LHCN-M2 (cell line): ENCODE data around the gene PPM1H. TPM values are rescaled to one million over a fixed set of nuclear protein-coding genes. Genes with fewer than 3 reads are reported as not detected.
"Not testable (repeated sequence)": the region's sequence is repeated elsewhere in the genome, so short reads cannot be mapped to it uniquely, and the experiment has no call there.

Experiments used
- DNase-seq: peaks from one replicate; pipeline ENCODE4 v3.0.0-alpha.2; 2012; ENCODE audit warnings: low read depth
- polyA plus RNA-seq: library from polyadenylated mRNA; unstranded; fragments of >200 nt; gene quantifications from one replicate; pipeline ENCODE4 v1.2.1, GENCODE V29; 2012; ENCODE audit warnings: missing spikeins
- total RNA-seq: library from RNA; depleted of rRNA; stranded (reverse); fragments of >200 nt; gene quantifications from 2 replicates; pipeline ENCODE4 v1.2.3, GENCODE V29; 2014; rRNA removed

Gene PPM1H, protein sequence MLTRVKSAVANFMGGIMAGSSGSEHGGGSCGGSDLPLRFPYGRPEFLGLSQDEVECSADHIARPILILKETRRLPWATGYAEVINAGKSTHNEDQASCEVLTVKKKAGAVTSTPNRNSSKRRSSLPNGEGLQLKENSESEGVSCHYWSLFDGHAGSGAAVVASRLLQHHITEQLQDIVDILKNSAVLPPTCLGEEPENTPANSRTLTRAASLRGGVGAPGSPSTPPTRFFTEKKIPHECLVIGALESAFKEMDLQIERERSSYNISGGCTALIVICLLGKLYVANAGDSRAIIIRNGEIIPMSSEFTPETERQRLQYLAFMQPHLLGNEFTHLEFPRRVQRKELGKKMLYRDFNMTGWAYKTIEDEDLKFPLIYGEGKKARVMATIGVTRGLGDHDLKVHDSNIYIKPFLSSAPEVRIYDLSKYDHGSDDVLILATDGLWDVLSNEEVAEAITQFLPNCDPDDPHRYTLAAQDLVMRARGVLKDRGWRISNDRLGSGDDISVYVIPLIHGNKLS
- 0.90 and 1.6 TPM in 2 replicates for total RNA-seq
- 2.5 TPM for polyA plus RNA-seq

DNA sequence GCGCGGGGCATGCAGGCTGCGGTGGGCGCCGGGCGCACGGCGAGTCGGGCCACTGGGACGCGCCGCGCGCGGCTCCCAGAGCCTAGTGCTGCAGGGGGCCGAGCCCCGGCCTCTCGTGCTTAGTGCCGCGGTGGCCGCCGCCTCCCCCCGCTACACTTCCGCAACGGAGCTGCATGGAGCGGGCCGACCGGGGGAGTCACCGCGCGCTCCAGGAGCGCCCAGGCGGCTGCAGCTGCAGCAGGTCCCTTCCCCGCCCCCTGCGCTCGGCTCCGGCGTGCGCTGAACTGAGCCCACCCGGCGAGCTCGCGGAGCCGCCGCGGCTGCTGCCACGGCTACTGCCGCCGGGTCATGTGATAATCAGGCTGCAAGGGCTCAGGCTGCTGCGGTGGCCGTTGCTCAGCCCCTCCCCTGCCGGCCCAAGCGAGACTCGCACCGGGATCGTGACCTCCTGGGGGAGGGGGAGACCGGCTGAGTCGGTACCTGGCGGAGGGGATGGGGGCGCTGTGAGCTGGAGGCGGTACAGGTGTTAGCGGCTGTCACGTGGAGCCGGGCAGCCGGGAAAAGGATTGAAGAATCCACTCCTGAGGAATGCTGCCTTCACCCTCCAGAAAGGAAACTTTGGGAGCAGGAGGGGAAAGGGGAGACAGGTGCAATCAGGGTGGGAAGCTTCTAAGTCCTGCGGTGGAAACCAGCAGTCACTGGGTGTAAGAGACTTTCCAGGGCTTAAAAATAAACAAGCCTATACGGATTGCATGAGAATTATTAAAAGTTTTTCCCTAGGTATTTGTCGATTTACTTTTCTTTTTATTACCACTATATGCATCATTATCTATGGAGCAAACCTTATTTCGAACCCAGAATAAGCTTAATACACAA, at the start of gene PPM1H:
Gene PPM1H (minus strand): TSS at position 352 of the 876 bp plus-strand sequence. CDS start 414 bp downstream, outside the sequence.
- DNase-seq = peak; percentile 45

DNA sequence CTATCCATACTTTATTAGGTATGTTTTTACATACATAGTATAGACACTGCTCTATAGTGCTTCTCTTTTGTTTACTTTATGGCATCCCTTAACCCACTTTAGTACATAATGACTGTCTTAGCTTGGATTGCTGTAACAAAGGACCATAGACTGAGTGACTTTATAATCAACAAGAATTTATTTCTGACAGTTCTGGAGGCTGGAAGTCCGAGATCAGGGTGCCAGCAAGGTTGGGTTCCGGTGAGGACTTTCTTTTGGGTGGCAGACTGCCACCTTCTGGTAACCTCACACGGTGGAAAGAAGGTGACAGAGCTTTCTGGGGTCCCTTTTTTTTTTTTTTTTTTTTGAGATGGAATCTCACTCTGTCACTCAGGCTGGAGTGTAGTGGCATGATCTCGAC, 48.6 kb upstream of the PPM1H start:
- DNase-seq = peak; percentile 3

DNA sequence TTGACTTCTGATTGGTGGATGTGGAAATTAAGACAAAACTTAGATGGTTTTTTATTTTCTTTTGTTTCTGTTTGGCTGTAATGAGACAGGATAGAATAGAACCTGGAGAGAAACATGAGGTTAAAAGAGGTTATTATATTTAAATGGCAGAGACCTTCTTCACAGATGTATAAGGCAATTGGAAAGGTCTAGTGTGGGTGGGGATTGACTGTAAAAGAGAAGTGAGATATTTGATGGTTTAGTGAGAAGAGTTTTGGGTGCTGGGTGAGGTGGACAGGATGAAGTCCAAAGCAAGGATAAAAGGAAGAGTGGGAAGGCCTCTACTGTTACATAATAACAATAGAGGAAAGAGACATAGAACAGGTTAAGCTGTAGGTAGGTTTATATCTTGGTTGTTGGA, 43.8 kb upstream of the PPM1H start:
- no peak for DNase-seq

DNA sequence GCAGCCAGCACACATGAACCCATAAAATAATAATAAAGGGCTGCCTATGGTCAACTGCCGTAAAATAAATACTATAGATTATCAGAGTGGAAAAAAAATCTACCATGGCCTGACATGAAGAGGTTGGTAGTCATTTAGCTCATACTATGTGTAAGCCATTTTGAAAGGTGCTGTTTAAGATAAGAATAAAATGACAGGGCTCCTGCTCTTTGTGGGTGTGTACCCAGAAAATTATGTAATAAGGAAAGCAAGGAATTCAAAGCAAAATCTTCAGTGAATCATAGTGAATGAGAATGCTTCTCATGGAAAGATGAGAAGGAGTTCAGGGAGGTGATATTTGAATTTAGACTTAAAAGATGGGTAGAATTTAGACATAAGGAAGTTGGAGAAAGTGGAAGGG, 42.9 kb upstream of the PPM1H start:
- no peak for DNase-seq

DNA sequence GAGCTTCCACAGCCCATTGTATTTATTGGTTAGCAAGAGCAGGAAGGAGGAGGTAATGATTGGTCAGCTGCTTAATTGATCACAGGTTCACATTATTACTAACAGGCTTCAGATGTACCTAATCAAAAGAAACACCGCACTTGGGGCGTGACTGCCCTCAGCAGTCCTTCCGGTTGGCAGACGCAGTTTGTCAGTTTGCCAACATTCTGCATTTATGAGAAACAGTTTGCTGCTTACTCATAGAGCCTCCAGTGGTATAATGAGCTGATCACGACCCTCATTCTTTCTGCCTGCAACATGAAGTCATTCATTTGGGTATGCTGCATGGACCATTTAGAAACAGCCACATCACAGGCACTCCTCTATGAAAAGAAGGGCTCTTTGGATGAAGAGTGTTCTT, 42.5 kb upstream of the PPM1H start:
- no peak for DNase-seq

DNA sequence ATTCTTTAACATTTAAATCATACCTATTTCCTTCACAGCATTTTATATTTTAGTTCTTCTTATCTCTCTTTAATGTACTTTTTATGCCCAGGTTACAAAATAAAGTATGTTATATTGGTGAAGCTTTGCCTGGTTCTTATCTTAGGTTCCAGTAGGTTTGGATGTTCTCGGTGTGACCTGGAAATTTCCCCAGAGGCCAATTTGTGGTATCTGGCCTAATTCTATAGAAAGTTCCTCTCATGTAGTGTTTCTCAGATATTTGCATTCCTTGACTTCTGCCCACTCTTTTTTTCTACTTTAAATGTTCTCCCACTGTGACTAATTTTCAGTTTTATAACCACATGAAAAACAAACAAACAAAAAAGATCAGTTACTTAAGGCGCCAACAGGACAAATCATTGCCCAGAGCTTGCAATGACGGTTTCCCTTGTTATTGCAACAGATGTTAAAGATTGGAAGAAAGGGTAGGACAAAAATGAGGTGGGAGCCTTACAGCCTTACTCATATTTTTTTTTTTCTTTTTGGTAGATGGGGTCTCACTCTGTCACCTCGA, 41.2 kb upstream of the PPM1H start:
- peak; percentile 1 for DNase-seq

DNA sequence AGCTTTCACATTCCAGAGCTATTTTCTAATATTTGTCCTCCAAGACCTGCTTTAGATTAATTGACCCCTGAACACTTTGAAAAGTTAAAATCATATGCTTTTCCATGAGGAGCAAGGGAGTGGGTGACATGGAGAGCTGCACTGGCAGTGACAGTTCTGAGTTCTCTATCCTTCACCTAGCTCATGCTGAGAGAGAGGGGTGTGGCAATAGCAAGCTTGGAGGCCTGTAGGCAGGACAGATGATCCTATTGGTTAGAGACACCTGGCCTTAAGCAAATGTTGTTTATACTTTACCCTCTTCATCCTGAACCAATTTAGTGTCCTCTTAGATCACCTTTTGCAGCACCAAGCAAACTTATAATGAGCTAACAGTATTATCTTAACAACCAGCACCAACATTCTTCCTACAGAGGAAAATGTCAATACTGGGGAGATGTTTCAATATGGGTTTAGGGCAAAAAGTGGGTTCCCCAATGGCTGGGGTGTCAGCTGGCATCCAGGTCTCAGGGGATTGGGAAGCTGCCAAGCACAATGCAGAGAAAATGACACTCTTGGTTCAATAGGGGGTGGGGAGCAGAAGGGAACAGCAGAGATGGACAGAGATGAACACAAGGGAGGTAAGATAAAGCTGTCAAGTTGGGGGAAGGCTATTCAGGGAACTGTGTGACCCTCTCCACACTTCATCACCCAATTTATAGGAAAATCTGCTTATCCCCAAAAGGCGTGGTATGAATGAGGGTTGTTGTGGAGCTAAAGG, 37.0 kb upstream of the PPM1H start:
- DNase-seq = no peak

DNA sequence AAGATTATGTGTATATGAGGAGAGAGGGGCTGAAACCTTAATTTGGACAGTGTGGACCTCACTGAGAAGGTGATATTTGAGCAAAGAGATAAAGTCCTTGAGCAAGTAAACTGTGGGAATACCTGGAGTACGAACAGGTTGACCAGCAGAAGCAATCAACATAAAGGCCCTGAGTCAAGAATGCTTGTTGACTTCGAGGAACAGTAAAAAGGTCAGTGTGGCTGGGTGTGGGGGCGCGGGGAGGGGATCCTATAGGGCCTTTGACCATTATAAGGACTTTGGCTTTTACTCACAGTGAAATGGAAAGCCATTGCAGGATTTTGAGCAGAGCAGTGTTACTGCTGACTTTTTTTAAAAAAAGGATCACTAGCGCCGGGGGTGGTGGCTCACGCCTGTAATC, 34.7 kb upstream of the PPM1H start:
- DNase-seq = no peak

DNA sequence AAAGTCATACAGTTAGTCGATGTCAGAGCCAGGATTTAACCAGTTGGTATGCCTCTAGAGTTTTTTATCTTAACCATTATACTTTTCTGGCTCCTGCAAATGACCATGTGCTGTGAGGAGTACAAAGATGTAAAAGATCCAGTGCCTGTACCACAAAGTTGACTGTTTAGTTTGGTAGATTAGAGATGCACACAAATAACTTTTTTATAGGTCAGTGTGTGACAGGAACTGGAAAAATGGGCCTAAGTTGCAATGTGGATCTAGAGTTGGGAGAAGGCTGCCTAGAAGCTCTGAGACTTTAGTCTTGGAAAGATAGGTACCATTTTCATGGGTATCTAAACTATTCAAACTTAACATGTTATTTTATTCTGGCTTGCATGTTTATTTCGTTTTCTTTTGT, 32.8 kb upstream of the PPM1H start:
- no peak for DNase-seq

DNA sequence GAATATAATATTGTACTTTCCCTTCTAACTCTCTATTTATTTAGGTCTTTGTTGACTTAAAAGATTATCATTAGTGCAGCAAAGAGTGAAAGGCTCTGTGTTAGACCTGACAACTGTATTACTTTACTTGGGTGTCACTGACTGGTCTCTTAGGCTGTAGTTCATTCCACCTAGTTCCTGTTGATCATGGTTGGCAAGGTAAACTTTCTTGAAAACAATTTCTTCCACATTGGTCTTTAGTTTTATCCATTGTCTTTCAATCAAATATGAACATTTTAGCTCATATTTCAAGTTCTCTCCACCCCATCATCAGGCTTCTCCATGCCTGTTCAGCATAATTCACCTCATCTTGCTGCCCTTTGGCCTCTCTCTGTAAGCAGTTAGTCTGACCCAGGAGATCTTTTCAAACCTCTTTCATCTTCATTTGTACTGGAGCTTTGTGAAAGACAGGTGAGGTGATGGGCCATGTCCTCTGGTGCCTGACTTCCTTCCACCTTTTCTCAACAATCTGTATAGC, 32.1 kb upstream of the PPM1H start:
- DNase-seq = no peak

DNA sequence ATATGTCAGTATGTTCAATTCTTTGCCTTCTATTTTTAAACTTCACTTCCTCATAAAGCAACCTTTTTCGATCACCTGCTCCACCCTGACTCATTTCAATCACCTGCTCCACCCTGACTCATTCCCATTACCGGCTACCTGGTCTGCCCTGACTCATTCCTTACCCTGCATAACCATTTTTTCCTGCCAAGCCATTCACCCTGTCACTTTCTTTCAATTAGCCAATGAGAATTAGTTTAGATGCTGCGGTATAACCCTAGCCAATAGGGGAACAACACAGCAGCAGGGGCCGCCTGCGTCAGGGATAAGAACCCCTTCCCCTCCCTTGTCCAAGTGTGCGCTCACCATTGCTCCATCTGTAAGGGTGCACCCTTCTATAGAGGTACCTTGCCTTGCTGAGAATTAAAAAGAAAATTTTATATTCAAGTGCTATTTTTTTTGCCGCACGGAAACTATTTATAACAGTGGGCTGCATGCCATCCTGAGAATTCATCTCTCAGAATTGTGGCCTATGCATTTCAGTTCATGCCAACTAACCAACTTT, 31.6 kb upstream of the PPM1H start:
- DNase-seq = not testable (repeated sequence)

DNA sequence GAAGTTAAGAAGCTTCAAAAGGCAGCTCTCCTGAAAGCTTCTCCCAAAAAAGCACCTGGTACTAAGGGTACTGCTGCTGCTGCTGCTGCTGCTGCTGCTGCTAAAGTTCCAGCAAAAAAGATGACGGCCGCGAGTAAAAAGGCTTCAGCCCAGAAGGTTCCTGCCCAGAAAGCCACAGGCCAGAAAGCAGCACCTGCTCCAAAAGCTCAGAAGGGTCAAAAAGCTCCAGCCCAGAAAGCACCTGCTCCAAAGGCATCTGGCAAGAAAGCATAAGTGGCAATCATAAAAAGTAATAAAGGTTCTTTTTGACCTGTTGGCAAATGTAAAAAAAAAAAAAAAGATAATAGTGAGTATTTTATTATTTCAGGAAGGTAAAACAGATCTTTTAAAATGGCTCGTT, 30.8 kb upstream of the PPM1H start:
- DNase-seq = not testable (repeated sequence)

DNA sequence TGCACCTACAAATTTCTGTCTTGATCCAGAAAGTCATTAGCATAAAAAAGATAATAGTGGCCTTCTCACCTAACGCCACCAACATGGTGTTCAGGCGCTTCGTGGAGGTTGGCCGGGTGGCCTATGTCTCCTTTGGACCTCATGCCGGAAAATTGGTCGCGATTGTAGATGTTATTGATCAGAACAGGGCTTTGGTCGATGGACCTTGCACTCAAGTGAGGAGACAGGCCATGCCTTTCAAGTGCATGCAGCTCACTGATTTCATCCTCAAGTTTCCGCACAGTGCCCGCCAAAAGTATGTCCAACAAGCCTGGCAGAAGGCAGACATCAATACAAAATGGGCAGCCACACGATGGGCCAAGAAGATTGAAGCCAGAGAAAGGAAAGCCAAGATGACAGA, 30.3 kb upstream of the PPM1H start:
- DNase-seq = not testable (repeated sequence)

DNA sequence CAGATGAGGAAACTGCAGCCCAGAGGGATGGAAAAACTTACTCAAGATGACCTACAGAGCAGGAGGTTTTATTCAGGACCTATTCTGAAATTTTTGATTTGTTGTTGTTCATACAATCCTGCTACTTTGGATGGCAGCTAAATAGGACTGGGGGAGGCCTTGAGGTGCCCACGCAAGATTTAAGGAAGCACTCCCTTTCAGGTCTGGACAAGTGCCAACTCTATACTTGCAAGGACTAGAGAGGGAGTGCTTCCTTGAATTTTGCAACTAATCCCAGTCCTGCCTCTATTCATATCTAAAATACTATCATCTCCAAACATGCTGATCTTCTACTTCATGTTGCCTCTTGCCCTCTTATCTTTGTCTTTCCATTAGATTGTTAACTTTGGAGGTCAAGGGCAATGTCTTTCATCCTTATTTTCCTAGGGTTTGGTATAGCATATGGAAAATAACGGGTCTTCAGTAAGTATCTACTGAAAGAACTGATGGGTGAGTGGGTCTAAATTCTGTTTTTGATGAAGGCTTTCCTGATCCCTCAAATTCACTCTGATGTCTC, 28.6 kb upstream of the PPM1H start:
- no peak for DNase-seq

DNA sequence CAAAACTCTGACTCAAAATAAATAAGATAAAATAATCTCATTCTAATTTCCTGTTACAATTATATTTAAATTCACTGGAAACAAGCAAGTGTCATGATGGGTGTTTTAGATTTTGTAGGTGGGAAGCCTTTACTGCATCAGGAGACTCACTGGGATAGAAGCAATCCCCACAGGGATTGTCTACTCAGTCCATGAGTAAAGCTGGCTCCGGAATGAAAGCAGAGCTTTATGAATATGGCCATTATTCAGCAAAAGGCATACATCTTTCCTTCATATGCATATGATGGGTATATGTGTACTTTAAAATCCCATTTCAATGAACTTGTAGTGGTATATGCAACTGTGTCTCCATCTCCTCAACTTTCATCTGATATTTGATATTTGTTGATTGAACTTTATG, 25.4 kb upstream of the PPM1H start:
- DNase-seq = no peak

DNA sequence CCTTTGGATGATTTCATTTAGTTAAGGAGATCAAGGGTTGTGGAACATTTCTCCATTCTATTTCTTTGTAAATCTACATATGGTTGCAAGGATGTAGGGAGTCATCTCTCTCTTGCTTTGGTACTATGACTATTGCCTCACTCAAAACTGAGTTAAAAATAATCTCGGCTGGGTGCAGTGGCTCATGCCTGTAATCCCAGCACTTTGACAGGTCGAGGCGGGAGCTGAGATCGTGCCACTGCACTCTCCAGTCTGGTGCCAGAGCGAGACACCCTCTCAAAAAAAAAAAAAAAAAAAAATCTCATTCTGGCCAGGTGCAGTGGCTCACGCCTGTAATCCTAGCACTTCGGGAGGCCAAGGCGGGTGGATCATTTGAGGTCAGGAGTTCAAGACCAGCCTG, 24.8 kb upstream of the PPM1H start:
- no peak for DNase-seq

DNA sequence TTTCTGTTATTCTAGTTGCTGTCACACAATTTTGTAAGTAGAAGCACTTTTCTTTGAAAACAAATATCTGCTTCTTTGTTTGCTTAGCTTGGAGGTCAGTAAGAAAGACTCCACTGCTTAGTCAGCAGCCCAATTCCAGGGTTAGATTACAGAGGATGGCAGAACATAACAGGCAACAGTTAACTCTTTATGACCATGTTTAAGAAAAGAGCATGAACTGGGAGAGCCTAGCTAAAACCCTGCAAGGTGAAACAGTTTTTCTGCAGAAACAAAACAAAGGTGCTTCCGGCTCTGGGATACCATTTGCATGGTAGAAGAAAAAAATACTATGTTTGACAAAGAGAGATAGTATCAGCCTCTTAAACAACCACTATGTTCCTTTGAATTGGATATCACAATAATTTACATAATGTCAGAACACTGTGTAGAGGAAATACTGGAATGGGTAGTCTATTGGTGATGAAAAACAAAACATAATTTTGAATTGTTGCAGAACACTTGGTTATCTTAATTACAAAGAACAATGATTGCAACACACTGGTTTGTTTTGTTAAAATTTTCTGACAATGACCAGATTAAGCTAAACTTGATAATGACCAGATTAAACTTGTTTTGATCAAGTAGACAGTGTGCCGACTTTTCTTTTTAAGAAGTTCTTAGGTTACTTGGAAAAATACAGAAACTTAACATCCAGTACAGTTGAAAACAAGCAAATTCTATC, 22.4 kb upstream of the PPM1H start:
- DNase-seq = peak; percentile 70

DNA sequence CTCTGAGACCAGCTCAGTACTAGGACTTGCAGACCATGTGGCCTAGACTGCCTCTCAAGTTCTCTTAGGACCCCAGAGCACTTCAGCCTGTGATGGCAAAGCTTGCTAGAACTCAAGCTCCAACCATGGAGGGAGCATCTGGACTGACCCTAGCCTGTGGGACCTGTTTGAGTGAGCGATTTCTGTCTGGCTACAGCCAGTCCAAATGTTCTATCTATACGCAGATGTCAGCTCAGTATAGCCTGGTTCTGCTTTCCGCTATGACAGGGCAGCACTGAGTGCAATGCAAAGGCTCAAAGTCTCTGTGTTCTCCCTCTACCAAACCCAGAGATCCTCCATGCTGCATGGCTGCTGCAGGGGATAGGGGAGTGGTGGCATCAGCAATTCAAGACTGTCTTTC, 20.7 kb upstream of the PPM1H start:
- DNase-seq = no peak

DNA sequence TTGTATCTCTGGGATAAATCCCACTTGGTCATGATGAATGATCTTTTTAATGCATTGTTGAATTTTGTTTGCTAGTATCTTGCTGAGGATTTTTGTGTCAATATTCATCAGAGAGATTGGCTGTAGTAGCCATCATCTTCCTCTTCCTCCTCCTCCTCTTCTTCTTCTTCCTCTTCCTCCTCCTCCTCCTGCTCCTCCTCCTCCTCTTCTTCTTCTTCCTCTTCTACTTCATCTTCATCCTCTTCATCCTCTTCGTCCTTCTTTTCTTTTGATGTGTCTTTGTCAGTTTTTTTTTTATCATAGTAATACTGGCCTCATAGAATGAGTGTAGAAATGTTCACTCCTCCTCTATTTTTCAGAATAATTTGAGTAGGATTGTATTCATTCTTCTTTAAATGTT, 15.4 kb upstream of the PPM1H start:
- DNase-seq = no peak

DNA sequence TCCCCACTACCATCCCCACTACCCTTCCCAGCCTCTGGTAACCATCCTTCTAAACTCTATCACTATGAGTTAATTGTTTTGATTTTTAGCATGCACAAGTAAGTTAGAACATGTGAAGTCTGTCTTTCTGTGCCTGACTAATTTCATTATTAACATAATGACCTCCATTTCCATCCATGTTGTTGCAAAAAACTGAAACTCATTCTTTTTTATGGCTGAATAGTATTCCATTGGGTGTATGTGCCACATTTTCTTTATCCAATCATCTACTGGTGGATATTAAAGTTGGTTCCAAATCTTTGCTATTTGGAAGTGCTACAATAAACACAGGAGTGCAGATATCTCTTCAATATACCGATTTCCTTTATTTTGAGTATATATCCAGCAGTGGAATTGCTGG, 13.2 kb upstream of the PPM1H start:
- DNase-seq = no peak
